ENCODE results near the gene ZIK1. TPM values are rescaled to one million over a fixed set of nuclear protein-coding genes. Genes with fewer than 3 reads are reported as not detected.

The ZIK1 gene
- total RNA-seq, 1 experiment from 2014 or later: 9.9 TPM

DNA sequence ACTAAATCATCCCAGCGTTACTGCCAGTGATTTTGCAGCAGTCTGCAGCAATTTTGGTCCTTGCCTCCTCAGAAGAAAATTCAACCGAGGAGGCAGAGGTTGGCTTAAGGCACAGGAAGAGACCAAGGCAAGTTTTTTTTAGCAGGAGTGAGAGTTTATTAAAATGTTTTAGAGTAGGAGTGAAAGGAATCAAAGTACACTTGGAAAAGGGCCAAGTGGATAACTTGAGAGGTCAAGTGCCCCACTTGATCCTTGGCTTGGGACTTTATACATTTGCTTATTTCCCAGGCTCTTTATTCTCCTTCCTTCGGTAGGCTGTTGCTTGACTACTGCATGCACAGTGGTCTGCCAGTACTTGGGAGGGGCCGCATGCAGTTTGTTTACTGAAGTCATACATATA is 27.2 kb downstream of the ZIK1 start:
- no peak for DNase-seq (ENCODE audit: low read depth)

DNA sequence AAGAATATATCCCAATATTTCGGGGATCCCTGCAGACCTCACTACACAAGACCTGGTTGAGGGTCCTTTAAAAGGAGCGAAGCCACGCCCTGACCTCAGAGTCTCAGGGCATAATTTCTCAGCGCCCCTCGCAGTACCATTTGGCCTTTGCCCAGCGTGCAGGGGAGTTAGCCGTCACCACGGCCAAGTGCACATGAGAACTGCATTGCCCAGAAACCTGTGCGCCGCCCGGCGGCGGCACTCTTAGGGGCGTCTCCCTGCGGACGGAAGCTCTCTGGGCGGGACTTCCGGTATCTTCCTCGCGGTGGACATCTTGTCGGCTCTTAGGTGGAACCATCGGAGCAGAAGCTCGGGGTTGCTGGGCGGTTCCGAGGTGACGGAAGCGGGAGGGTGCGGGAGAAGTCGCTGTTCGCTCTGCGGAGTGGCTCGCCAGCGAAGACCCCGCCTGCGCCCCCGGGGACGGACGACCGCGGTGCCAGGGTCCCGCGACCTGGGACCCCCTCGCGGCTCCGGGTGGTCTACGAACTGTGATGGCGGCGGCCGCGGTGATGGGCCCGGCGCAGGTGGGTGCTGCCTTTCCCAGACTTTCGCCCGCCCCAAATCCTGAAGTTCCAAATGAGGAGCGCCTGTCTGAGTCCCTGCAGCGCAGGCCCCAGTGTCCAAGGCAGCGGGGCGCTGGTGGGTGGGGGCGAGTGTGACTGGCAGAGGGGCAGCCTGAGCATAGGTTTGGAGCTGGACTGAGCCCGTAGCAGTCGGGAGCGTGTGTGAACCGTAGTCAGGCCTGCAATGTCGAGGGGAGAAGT is 30.2 kb downstream of the ZIK1 start, which contains the start of gene ZNF134:
ZNF134 (plus strand) TSS at position 302 of the 803 bp plus-strand sequence. CDS start 5,227 bp downstream, outside the sequence.
- peak; percentile 94 for DNase-seq (ENCODE audit: low read depth)

DNA sequence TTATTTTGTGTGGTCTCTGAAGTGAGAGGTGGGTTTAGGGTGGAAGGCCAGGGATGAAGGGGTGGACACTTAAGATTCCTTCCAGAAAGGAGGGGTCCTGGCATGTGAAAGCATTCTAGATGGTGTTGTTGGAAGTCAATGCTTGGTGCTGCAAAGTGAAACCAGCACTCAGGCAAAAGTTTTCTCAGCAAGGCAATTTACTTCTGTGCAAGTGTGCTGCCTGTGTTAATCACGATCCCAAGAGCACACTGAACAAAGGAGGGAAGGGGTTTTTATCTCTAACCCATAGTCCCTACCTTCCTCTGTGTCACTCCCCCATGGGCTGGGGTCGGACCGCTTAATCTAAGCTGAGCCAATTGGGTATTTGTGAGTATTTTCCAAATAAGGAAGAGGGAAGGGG is 31.4 kb downstream of the ZIK1 start:
- peak; percentile 21 for DNase-seq (ENCODE audit: low read depth)

DNA sequence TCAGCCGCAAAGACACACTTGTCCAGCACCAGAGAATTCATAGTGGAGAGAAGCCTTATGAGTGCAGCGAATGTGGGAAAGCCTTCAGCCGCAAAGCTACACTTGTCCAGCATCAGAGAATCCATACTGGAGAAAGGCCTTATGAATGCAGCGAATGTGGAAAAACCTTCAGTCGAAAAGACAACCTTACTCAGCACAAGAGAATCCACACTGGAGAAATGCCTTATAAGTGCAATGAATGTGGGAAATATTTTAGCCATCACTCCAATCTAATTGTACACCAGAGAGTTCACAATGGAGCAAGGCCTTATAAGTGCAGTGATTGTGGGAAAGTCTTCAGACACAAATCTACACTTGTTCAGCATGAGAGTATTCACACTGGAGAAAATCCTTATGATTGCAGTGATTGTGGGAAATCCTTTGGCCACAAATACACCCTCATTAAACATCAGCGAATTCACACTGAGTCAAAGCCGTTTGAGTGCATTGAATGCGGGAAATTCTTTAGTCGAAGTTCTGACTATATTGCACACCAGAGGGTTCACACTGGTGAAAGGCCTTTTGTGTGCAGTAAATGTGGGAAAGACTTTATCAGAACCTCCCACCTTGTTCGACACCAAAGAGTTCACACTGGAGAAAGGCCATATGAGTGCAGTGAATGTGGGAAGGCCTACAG is 36.9 kb downstream of the ZIK1 start:
- DNase-seq (ENCODE audit: low read depth): peak; percentile 26

DNA sequence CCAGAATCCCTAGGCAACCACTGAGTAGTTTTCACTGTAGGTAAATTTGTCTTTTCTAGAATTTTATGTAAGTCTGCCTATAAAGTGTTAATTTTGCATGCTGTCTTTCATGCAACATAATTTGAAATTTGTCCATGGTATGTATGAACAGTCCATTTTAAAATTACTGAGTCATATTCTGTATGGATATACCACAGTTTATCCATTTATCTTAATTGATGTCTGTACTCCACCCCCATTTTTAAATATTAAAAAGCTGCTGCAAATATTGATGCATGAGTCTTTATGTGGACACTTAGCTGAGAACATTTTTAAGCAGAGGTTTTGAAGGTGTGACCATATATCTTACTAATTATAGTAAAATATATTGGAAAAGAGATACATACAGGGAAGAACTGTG is 39.1 kb downstream of the ZIK1 start:
- DNase-seq (ENCODE audit: low read depth): no peak

DNA sequence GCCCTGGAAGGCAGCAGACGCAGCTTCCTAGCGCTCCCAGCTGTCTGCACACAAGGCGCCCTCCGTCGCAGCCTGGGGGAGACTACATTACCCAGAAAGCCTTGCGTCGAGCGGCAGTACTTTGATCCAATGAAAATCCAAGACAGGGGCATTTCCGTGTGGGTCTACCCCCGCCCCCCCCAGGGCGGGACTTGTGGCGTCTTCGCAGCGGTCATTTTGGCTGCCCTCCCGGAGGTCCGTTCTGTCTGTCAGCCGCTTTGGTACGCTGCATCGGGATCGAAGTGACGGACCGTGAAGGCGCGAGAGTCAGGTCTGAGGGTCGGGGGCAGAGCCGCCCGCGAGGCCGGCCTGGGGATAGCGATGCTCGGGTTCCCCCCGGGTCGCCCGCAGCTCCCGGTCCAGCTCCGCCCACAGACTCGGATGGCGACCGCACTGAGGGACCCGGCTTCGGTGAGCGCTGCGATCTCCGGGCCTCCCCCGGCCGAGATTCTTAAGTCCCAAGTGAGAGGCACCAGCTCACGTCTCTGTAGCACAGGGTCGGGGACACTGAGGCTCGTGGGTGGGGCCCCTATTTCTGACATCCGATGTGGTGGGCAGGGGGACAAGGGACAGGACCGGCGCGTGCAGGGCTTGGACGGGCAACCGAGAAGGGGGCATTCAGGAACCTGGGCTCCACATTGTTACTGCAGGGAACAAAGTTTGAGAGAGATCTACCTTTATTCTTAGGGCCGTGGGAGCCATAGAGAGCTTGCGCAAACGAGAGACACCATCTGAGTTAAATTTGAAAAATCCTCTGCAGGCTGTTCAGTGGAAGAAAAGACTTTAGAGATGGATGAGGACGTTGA is 49.3 kb downstream of the ZIK1 start, which contains the start of gene ZNF211:
ZNF211 (plus strand) TSS at position 182 of the 845 bp plus-strand sequence; CDS start at position 361, 179 bp downstream.
- DNase-seq (ENCODE audit: low read depth): peak; percentile 97

DNA sequence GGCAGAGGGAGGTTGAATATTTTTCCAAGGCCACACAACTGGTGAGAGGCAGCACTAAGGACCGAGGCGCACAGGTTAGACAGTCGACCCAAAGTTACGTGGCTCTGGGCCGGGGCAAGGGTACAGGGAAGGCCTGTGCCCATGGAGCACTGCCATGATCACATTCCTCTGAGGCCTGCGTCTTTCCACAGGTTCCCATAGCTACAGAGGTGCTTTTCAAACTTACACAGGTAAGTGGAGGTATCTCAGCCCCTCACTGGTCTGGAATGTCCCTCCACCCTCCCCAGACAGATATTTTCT is 49.8 kb downstream of the ZIK1 start:
- DNase-seq (ENCODE audit: low read depth): no peak

DNA sequence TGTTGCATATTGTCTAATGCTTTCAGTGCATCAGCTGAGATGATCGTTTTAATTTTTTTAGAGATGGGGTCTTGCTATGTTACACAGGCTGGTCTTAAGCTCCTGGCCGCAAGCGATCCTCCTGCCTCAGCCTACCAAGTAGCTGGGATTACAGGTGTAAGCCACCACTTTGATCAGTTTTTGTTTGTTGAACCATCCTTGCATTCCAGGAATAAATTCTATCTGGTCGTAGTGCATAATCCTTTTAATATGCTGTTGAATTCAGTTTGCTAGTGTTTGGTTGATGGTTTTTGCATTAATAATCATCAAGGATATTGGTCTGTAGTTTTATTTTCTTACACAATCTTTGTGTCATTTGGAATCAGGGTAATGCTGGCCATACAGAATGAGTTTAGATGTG is 53.4 kb downstream of the ZIK1 start:
- DNase-seq (ENCODE audit: low read depth): no peak

DNA sequence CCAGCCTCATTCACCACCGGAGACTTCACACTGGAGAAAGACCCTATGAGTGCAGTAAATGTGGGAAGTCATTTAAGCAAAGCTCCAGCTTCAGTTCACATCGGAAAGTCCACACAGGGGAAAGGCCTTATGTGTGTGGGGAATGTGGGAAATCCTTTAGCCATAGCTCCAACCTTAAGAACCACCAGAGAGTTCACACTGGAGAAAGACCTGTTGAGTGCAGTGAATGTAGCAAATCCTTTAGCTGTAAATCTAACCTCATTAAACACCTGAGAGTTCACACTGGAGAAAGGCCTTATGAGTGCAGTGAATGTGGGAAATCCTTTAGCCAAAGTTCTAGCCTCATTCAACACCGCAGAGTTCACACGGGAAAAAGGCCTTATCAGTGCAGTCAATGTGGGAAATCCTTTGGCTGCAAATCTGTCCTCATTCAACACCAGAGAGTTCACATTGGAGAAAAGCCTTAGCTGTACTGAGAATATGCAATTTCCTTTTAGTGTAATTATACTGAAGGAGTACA is 57.8 kb downstream of the ZIK1 start:
- no peak for DNase-seq (ENCODE audit: low read depth)

DNA sequence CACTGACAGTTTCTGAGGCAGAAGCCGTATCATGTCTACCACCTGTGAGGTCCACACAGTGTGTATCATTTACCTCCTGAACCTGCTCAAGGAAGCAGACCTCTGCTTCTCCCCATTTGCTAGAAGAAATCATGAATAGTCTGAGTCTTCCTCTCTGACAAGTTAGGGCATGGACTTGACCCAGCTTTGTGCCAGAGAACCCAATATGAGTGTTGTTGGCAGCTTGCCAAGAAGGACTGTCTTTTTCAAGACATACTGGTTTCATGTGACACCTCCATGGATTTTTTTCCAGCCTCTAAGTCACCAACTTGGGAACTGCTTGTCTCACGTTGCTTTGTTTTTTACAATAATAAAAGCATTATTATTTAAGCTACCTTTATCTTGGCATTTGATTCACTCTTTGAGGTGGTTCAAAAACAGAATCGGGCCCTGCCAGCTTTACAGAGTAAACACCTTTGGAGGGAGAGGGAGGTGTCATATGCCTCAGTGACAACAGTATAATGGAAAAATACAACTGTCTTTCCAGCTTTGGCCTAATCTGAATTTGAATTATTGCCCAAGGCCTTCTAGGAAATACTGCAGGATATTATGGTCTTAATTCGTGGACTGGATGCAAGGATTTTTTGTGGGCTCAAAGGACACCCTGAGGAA is 58.6 kb downstream of the ZIK1 start:
- no peak for DNase-seq (ENCODE audit: low read depth)

Other genes starting within 250 kb of the ZIK1 start
- gene ZNF304, start 232.9 kb upstream of the ZIK1 start, total RNA-seq (2014; rRNA removed; shearing (Covaris generic)): 9.9 and 11.7 TPM in 2 replicates
- 44.2 and 56.7 TPM in 2 replicates for gene TRAPPC2B, start 220.6 kb upstream of the ZIK1 start, total RNA-seq (2014; rRNA removed; shearing (Covaris generic))
- 2.1 and 2.5 TPM in 2 replicates for gene ZNF547, start 220.6 kb upstream of the ZIK1 start, total RNA-seq (2014; rRNA removed; shearing (Covaris generic))
- gene ZNF548, start 194.3 kb upstream of the ZIK1 start, total RNA-seq (2014; rRNA removed; shearing (Covaris generic)): 21.7 and 27.1 TPM in 2 replicates
- 9.9 and 10.5 TPM in 2 replicates for gene ZNF17, start 173.0 kb upstream of the ZIK1 start, total RNA-seq (2014; rRNA removed; shearing (Covaris generic))
- gene ZNF749, start 148.8 kb upstream of the ZIK1 start, total RNA-seq (2014; rRNA removed; shearing (Covaris generic)): 9.3 and 12.7 TPM in 2 replicates
- gene VN1R1, start 127.0 kb upstream of the ZIK1 start, total RNA-seq (2014; rRNA removed; shearing (Covaris generic)): not detected in 2 replicates
- gene ZNF772, start 106.6 kb upstream of the ZIK1 start, total RNA-seq (2014; rRNA removed; shearing (Covaris generic)): 13.5 and 17.3 TPM in 2 replicates
- gene ZNF419, start 96.4 kb upstream of the ZIK1 start, total RNA-seq (2014; rRNA removed; shearing (Covaris generic)): 11.1 and 12.0 TPM in 2 replicates
- gene ZNF773, start 84.2 kb upstream of the ZIK1 start, total RNA-seq (2014; rRNA removed; shearing (Covaris generic)): 9.0 and 23.1 TPM in 2 replicates
- gene ZNF549, start 56.8 kb upstream of the ZIK1 start, total RNA-seq (2014; rRNA removed; shearing (Covaris generic)): 5.1 and 6.2 TPM in 2 replicates
- gene ZNF550, start 24.3 kb upstream of the ZIK1 start, total RNA-seq (2014; rRNA removed; shearing (Covaris generic)): 6.1 and 6.3 TPM in 2 replicates
- gene ZNF416, start 5.2 kb upstream of the ZIK1 start, total RNA-seq (2014; rRNA removed; shearing (Covaris generic)): 6.1 and 6.3 TPM in 2 replicates
- 12.7 and 17.7 TPM in 2 replicates for gene ZNF530, start 15.7 kb downstream of the ZIK1 start, total RNA-seq (2014; rRNA removed; shearing (Covaris generic))
- 14.2 and 21.3 TPM in 2 replicates for gene ZNF134, start 30.1 kb downstream of the ZIK1 start, total RNA-seq (2014; rRNA removed; shearing (Covaris generic))
- gene ZNF211, start 49.0 kb downstream of the ZIK1 start, total RNA-seq (2014; rRNA removed; shearing (Covaris generic)): 9.7 and 10.1 TPM in 2 replicates
- not detected in 2 replicates for gene ZSCAN4, start 84.8 kb downstream of the ZIK1 start, total RNA-seq (2014; rRNA removed; shearing (Covaris generic))
- gene ZNF551, start 97.8 kb downstream of the ZIK1 start, total RNA-seq (2014; rRNA removed; shearing (Covaris generic)): 8.2 and 12.1 TPM in 2 replicates
- gene ZNF154, start 125.1 kb downstream of the ZIK1 start, total RNA-seq (2014; rRNA removed; shearing (Covaris generic)): not detected in 2 replicates
- gene ZNF671, start 143.5 kb downstream of the ZIK1 start, total RNA-seq (2014; rRNA removed; shearing (Covaris generic)): 6.4 and 8.0 TPM in 2 replicates
- gene ZNF776, start 162.7 kb downstream of the ZIK1 start, total RNA-seq (2014; rRNA removed; shearing (Covaris generic)): 10.1 and 21.9 TPM in 2 replicates
- 10.7 and 13.7 TPM in 2 replicates for gene ZNF586, start 185.5 kb downstream of the ZIK1 start, total RNA-seq (2014; rRNA removed; shearing (Covaris generic))
- 2.6 and 4.9 TPM in 2 replicates for gene ZNF552, start 230.8 kb downstream of the ZIK1 start, total RNA-seq (2014; rRNA removed; shearing (Covaris generic))
- gene ZNF587B, start 246.2 kb downstream of the ZIK1 start, total RNA-seq (2014; rRNA removed; shearing (Covaris generic)): 3.1 and 4.3 TPM in 2 replicates